Measurements from ENCODE around the gene EIPR1.
"Not testable (repeated sequence)": the region's sequence is repeated elsewhere in the genome, so short reads cannot be mapped to it uniquely, and the experiment has no call there.

Gene EIPR1

DNA sequence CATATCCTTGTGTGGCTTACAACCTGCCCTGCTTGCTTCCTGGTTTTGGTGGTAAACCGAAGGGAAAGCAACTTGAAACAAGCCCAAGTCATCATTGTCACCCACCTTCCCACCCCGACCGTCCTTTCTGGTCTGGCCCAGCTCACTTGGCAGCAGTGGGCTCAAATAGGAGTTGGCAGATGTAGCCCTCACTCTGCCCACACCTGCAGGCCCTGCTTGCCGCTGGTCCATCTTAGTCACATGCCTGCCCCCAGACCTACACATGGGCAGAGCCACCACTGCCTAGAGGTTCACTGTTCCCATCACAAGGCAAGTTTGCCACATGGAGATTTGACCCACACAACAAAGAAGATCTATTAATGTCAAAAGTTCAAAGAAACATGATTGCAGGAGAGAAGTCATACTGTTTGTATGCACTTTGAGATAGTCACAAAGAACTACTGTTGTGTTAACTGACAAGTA lies 9.3 kb downstream of the EIPR1 start:
- H3K4me3 ChIP-seq (ENCODE audit: low read depth, low read length), result no peak overlapping the region
- no peak for DNase-seq (ENCODE audit: low read depth)

GRCh38 chr2:3365219-3365618 lies 12.4 kb downstream of the EIPR1 start:
- no peak for DNase-seq (ENCODE audit: low read depth)
- H3K4me3 ChIP-seq (ENCODE audit: low read depth, low read length), result no peak overlapping the region

- no peak for DNase-seq (ENCODE audit: low read depth)
- no peak overlapping the region for H3K4me3 ChIP-seq (ENCODE audit: low read depth, low read length)
Observed at GRCh38 chr2:3361518-3362389, 15.9 kb downstream of the EIPR1 start.

DNA sequence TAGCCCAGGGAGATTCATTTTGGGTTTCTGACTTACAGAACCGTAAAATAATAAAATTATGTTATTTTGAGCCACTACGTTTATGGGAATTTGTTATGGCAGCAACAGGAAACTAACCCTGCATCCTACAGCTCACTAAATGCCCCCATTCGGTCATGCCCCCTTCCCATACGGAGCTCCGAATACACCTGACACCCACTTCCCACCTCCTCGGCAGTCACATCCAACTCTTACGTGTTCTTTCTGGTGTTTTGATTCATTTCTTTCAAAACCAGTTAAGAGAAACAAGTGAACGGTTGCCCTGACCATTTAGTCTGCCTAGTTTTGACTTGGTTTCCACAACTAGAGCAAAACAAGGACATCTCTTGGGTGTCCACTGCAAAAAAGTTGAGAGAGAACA lies 19.7 kb downstream of the EIPR1 start:
- no peak for DNase-seq (ENCODE audit: low read depth)

DNA sequence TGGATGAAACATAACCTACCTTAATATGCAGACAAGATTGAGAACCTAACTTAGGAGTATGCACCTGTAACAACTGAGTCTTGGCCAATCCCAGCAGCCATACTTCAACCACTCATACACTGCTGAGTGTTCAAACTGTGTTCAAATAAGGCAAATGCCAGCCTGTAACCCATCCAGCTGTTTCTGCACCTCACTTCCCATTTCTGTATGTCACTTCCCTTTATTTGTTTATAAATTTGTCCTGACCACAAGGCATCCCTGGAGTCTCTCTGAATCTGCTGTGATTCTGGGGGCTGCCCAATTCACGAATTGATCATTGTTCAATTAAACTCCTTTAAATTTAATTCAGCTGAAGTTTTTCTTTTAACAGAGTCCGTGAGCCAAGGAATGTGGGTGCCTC lies 20.2 kb downstream of the EIPR1 start:
- DNase-seq (ENCODE audit: low read depth); H3K4me3 ChIP-seq (ENCODE audit: low read depth, low read length): not testable (repeated sequence)

More for the DNA sequence above, 19.7 kb downstream of the EIPR1 start:
- H3K4me3 ChIP-seq (ENCODE audit: low read depth, low read length), result no peak overlapping the region

- DNase-seq (ENCODE audit: low read depth), result no peak
- H3K4me3 ChIP-seq (ENCODE audit: low read depth, low read length), result no peak overlapping the region
Observed at GRCh38 chr2:3356799-3357198, 20.8 kb downstream of the EIPR1 start.

- no peak for DNase-seq (ENCODE audit: low read depth)
- no peak overlapping the region for H3K4me3 ChIP-seq (ENCODE audit: low read depth, low read length)
Observed at GRCh38 chr2:3355951-3356569, 21.6 kb downstream of the EIPR1 start.

- no peak overlapping the region for H3K4me3 ChIP-seq (ENCODE audit: low read depth, low read length)
- no peak for DNase-seq (ENCODE audit: low read depth)
Observed at GRCh38 chr2:3354986-3355385, 22.6 kb downstream of the EIPR1 start.

GRCh38 chr2:3349211-3349693 lies 28.4 kb downstream of the EIPR1 start:
- peak; percentile 4 for DNase-seq (ENCODE audit: low read depth)

DNA sequence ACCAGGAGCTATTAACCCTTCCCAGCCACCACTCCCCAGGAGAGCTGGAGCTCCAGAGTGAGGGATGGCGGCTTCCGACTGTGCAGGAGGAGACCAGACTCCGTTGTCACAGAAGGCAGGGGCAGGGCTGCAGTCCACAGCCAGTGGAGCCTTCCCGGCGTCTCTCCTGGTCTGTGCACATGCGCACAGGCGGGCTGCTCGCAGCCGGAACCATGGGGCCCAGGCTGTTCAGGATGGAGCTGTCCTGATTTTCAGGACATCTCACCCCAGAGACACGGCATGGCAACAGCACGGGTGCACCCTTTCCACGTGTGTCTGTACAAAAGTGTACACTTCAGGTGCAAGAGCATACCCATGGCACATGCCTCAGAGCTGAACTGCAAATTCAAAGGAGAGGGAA lies 28.9 kb downstream of the EIPR1 start:
- DNase-seq (ENCODE audit: low read depth), result no peak
- no peak overlapping the region for H3K4me3 ChIP-seq (ENCODE audit: low read depth, low read length)

More at GRCh38 chr2:3349211-3349693, 28.4 kb downstream of the EIPR1 start:
- H3K4me3 ChIP-seq (ENCODE audit: low read depth, low read length), result no peak overlapping the region

DNA sequence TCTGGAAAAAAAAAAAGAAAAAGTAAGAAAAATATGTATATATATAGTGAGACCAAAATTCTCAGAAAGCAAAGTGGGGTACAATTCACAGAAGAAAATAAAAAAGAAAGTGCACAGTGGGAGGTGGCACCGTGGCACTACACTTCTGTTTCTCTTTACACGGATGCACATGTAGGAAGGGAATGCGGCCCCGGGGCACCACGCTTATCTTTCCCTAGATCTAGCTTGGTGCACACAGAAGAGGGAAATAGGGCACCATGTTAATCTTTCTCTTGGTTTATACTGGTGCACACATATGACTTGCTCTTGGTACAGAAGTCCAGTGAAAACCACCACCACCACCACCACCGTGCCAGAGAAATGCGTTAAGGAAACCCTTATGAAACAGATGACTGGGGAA lies 32.0 kb downstream of the EIPR1 start:
- no peak overlapping the region for H3K4me3 ChIP-seq (ENCODE audit: low read depth, low read length)

GRCh38 chr2:3344897-3345296 lies 32.7 kb downstream of the EIPR1 start:
- no peak overlapping the region for H3K4me3 ChIP-seq (ENCODE audit: low read depth, low read length)
- DNase-seq (ENCODE audit: low read depth), result no peak

More for the DNA sequence above, 32.0 kb downstream of the EIPR1 start:
- DNase-seq (ENCODE audit: low read depth), result no peak

DNA sequence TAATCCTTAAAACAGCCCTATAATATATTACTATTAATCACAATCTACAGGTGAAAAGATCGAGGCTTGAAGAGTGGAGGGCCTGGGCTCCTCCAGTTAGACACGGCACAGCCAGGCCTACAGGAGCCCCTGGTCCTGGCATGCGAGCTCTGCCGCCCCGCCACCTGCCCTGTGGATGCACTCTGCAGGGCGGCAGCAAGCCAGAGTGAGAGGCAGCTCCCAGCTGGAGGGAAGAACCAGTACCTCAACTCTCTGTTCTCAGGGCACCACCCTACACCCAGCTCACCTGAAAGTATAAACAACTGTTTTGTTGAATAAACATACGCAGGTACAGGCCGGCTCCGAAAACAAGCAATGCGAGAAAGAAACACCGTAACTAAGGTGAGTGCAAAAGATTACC lies 34.6 kb downstream of the EIPR1 start:
- DNase-seq (ENCODE audit: low read depth), result no peak

GRCh38 chr2:3342324-3342723 lies 35.3 kb downstream of the EIPR1 start:
- no peak overlapping the region for H3K4me3 ChIP-seq (ENCODE audit: low read depth, low read length)
- no peak for DNase-seq (ENCODE audit: low read depth)

More for the DNA sequence above, 34.6 kb downstream of the EIPR1 start:
- no peak overlapping the region for H3K4me3 ChIP-seq (ENCODE audit: low read depth, low read length)

GRCh38 chr2:3341336-3341735 lies 36.3 kb downstream of the EIPR1 start:
- no peak for DNase-seq (ENCODE audit: low read depth)
- no peak overlapping the region for H3K4me3 ChIP-seq (ENCODE audit: low read depth, low read length)

DNA sequence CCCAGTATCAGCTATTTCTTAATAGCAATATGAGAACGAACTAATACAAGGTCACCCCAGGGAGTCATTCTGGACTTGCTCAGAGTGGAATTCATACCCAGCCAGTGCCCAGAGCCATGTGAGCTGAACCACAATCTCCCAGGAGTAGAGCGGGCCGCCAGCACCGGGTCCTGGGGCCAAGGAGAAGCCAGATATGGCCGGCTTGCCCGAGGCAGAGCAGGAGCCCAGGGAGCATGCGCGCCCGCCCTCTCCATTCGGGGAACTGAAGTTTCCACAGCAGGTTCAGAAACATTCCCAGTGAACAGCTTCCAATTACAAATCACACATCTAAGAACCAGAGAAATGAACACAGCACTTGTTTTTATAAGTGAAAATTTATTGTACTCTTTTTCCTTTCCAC lies 37.5 kb downstream of the EIPR1 start:
- H3K4me3 ChIP-seq (ENCODE audit: low read depth, low read length), result no peak overlapping the region
- no peak for DNase-seq (ENCODE audit: low read depth)

DNA sequence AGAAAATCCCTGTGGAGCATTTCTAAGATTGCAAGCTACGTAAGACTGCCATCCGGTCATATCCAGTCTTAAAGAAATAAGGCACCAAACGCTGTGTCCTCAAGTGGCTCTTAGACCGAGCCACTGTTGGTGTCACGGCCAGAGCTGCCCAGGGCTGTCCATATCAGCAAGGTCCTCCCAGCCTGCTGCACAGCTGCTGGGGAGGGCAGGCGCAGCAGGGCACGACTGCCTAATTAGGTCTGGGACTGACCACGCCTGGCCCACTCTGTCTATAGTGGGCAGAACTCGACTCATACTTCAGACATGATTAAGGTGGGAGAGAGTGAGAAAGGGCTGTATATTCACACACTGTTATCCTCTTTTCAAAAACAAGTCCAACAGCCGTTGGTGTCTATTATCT lies 39.3 kb downstream of the EIPR1 start:
- DNase-seq (ENCODE audit: low read depth), result no peak
- no peak overlapping the region for H3K4me3 ChIP-seq (ENCODE audit: low read depth, low read length)

GRCh38 chr2:3336844-3337243 lies 40.8 kb downstream of the EIPR1 start:
- H3K4me3 ChIP-seq (ENCODE audit: low read depth, low read length), result no peak overlapping the region
- DNase-seq (ENCODE audit: low read depth), result no peak

- no peak for DNase-seq (ENCODE audit: low read depth)
- no peak overlapping the region for H3K4me3 ChIP-seq (ENCODE audit: low read depth, low read length)
Observed at GRCh38 chr2:3334392-3335345, 42.9 kb downstream of the EIPR1 start.

DNA sequence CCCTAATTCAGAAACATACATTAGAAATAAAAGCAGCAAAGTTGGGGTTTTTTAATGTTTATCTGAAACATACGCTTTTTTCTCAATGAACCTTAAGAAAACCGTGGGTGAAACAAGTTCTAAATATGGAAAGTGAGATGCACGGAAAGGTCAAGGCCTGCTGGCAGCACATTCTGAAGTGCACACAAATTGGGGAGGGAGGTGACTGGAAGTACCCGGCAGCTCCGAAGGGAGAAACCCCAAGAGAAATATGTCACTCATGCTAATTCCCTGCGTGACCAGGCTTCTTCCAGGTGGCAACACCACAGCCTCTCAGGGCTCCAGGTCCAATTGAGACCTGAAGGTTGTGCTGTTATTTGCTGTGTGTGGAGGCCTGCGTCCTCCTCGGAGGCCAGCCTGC lies 45.5 kb downstream of the EIPR1 start:
- no peak for DNase-seq (ENCODE audit: low read depth)
- H3K4me3 ChIP-seq (ENCODE audit: low read depth, low read length), result no peak overlapping the region
